Left lung (tissue), 10 donors: ENCODE results near the gene CRYBG2. TPM values are rescaled to one million over a fixed set of nuclear protein-coding genes. Genes with fewer than 3 reads are reported as not detected.
A peak's percentile ranks its signal among the peaks of the same experiment; 100 is the strongest.
"Not testable (repeated sequence)": the region's sequence is repeated elsewhere in the genome, so short reads cannot be mapped to it uniquely, and the experiment has no call there.

ENCODE experiments used
- ATAC-seq: fragments of 200-7000 bp; cut with Tn5 transposase; one replicate; pipeline ENCODE4 v1.9.1; 2020; ENCODE audit warnings: moderate library complexity
- DNase-seq, 4 donors: peaks; one replicate each; pipeline ENCODE4 v3.0.0-alpha.2; 2013 to 2020
- H3K27ac ChIP-seq, 2 donors: fragments of 200-600 bp; sonication (generic) in 1 of 2; one replicate each; pipeline versions ENCODE4 v1.5.0 to v1.8.0; 2020 to 2021
- H3K27me3 ChIP-seq, 2 donors: fragments of 200-600 bp; sonication (generic) in 1 of 2; one replicate each; pipeline versions ENCODE4 v1.5.0 to v1.8.0; 2020 to 2021
- H3K36me3 ChIP-seq, 2 donors: fragments of 200-600 bp; sonication (generic) in 1 of 2; one replicate each; pipeline versions ENCODE4 v1.5.0 to v1.8.0; 2020 to 2021
- H3K4me1 ChIP-seq, 2 donors: fragments of 200-600 bp; one replicate each; pipeline ENCODE4 v1.8.0; 2021
- H3K4me3 ChIP-seq, 2 donors: fragments of 200-600 bp; sonication (generic) in 1 of 2; one replicate each; pipeline versions ENCODE4 v1.5.0 to v1.8.0; 2020 to 2021; ENCODE audit warnings: mild to moderate bottlenecking in 1 of 2
- H3K9me3 ChIP-seq, 2 donors: fragments of 200-600 bp; sonication (generic) in 1 of 2; one replicate each; pipeline versions ENCODE4 v1.5.0 to v1.8.0; 2020 to 2021
- CTCF ChIP-seq, 2 donors: fragments of 200-600 bp; sonication (generic) in 1 of 2; IDR thresholded peaks; one replicate each; pipeline versions ENCODE4 v1.5.0 to v1.8.0; 2021; ENCODE audit warnings: antibody characterized with exemption in 2 of 2
- intact Hi-C, 2 donors: fragments of 100-400 bp; cut with DNase I; formaldehyde crosslinking; loops; one replicate each; pipeline versions ENCODE4 v1.11.2 to v1.14.2; 2022
- polyA plus RNA-seq, 6 donors: library from polyadenylated mRNA; unstranded; fragments of 120-200 nt; gene quantifications; one replicate each; pipeline ENCODE4 v1.2.1, GENCODE V29; 2013; ENCODE audit not compliant: insufficient read length in 6 of 6
- total RNA-seq, 2 donors: library from RNA; stranded (reverse); fragmentation: NEBNext Ultra II Directional; extraction: Animal tissue kit (Norgen Biotek cat#: 25700); gene quantifications; one replicate each; pipeline ENCODE4 v1.2.1, GENCODE V29; 2021
- donor health status: DM: no; HTN: yes; CAD: no.
- donor health status: DM: no; HTN: no; CAD: no.

Gene CRYBG2
- total and polyA plus RNA-seq, 8 donors, result 0.94 to 7.6 (median 1.7) TPM

DNA sequence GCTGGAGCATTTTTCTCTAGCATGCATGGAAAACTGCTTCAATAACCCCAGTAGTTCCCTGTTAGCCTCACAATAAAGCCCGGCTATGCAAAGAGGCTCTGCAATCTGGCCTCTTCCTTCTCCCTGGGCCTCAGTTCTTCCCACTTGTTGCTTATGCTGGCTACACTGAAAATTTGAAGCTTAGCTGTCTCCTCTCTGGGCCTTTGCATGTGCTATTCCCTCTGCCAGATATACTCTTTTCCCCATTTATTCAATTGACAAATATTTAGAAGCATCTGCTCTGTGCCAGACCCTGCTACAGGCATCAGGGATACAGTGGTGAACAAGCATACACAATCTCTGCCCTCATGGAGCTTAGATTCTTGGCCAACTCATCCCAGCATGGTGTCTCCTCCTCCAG is 15.3 kb downstream of the CRYBG2 start:
- Histone ChIP-seq H3K4me3 (no peak overlapping the region), H3K9me3 (no peaks in the 10 kb centered on the region), H3K4me1 (peaks cover 11 to 23% of the 10 kb centered on the region in 2 donors), H3K27ac (no peak overlapping the region), H3K27me3 (peaks cover 10 to 40% of the 10 kb centered on the region in 2 donors), H3K36me3 (no peaks in the 10 kb centered on the region)
- intact Hi-C loops, result no loop called here
- no peak for TF ChIP-seq CTCF (IDR thresholded peaks at IDR 0.05)
- DNase-seq (no peak), ATAC-seq (no peak)

DNA sequence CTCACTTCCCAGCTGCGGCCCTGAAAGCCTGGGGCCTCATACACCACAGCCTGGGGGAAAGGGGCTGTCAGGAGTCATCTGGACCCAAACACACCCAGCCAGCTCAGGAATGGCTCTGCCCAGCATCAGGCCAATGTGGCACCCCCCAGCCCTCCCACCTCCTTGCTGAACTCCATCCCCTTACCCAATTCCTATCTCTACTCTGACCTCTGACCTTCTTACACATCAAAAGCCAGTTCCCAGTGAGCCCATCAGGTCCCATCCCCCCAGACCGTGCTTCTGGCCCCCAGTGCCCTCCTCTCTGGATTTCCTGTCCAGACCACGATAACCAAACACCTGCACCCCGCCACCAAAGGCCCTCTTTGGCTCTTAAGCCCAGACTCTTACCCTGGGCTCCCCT is 16.3 kb downstream of the CRYBG2 start:
- H3K36me3 ChIP-seq, result no peaks in the 10 kb centered on the region
- intact Hi-C loops, result no loop called here
- H3K27me3 ChIP-seq, result peaks cover 10 to 44% of the 10 kb centered on the region in 2 donors
- H3K9me3 ChIP-seq, result no peaks in the 10 kb centered on the region
- no peak for ATAC-seq
- H3K4me1 ChIP-seq, result peaks cover 11 to 26% of the 10 kb centered on the region in 2 donors
- DNase-seq, result no peak
- H3K27ac ChIP-seq, result no peak overlapping the region
- TF ChIP-seq CTCF (IDR thresholded peaks at IDR 0.05), result no peak
- H3K4me3 ChIP-seq, result no peak overlapping the region

GRCh38 chr1:26337206-26337535 is 16.8 kb downstream of the CRYBG2 start:
- DNase-seq (no peak), ATAC-seq (no peak)
- TF ChIP-seq CTCF (IDR thresholded peaks at IDR 0.05), result no peak
- Histone ChIP-seq H3K27ac (no peak overlapping the region), H3K4me1 (peaks cover 11 to 26% of the 10 kb centered on the region in 2 donors), H3K36me3 (no peaks in the 10 kb centered on the region), H3K9me3 (no peaks in the 10 kb centered on the region), H3K27me3 (peaks cover 10 to 48% of the 10 kb centered on the region in 2 donors), H3K4me3 (no peak overlapping the region)
- intact Hi-C loops, result no loop called here

DNA sequence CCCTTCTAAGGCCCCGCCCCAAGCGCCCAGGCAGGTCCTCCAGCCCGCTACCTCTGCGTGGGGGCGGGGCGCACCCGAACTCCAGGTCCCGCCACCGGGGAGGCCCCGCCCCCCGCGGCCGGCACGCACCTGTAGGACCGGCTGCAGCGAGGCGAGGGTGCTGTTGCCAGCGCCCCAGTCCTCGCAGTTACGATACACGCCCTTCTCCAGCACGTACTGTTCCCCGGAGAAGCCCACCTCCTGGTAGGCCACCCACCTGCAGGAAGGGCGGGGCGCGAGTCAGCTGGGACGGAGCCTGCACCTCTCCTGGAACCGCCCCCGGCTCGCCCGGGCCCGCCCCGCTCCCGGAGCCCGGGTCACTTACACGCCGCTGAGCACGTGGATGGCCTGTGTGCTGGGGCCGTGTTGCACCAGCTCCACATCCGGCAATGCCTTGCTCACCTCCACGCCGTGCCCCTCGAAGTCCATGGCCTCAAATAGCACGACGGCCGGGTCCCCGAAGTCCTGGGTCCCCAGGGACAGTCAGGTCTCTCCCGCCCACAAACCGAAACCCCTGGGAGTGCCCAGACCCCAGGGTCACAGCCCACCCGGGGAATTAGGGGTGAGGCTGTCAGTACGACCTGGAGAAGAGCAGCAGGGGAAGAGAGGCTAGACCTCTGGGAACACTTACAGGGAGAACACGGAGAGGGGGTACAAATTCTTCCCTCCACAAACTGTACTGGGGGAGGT is 17.3 kb downstream of the CRYBG2 start:
- intact Hi-C loops, result no loop called here
- peaks cover 11 to 26% of the 10 kb centered on the region in 2 donors for H3K4me1 ChIP-seq
- H3K36me3 ChIP-seq, result no peaks in the 10 kb centered on the region
- ATAC-seq (peak; percentile 99), DNase-seq (peak; percentile 49 to 98 (median 84))
- H3K27ac ChIP-seq, result peak overlapping the region in 1 of 2 donors; percentile 8
- TF ChIP-seq CTCF (IDR thresholded peaks at IDR 0.05), result no peak
- H3K4me3 ChIP-seq, result peak overlapping the region; percentile 38 to 57
- no peaks in the 10 kb centered on the region for H3K9me3 ChIP-seq
- peaks cover 10 to 48% of the 10 kb centered on the region in 2 donors for H3K27me3 ChIP-seq

DNA sequence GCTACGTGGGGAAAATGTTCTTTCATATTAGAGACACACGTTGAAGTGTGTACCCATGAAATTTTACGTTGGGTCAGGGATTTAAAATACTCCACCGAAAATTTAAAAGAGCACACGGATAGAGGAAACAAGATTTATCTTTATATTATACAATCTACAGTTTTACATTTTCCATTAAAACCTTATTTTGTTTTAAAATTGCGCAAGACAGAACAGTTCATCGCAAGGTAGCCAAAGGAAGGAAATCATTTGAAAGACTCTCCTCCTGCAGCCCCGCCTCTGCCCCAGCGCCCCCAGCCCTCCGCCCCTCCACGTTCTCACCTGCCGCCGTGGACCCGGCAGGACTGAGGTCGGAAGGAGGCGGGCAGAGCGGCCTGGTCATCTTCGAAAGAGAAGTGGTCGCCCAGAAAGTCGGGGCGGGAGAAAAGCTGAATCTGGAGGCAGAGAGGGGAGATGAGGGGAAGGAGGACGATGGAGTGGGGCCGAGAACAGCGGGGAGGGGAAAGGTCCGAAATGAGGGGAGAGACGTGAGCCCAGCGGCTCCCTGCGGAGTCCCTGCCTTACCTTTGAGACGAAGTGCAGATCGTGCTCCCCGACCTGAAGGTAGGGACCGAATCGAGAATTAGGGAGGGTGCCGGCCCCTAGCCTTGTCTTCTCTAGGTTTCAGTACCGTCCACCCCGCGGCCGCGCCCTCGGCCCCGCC is 18.0 kb downstream of the CRYBG2 start:
- Histone ChIP-seq H3K4me3 (peak overlapping the region; percentile 38 to 57), H3K9me3 (no peaks in the 10 kb centered on the region), H3K36me3 (no peaks in the 10 kb centered on the region), H3K27ac (peak overlapping the region in 1 of 2 donors; percentile 8), H3K4me1 (peaks cover 11 to 26% of the 10 kb centered on the region in 2 donors), H3K27me3 (peaks cover 10 to 49% of the 10 kb centered on the region in 2 donors)
- ATAC-seq (peak; percentile 29), DNase-seq (peak in 1 of 4 donors; percentile 79)
- intact Hi-C loops, result no loop called here
- TF ChIP-seq CTCF (IDR thresholded peaks at IDR 0.05), result no peak

DNA sequence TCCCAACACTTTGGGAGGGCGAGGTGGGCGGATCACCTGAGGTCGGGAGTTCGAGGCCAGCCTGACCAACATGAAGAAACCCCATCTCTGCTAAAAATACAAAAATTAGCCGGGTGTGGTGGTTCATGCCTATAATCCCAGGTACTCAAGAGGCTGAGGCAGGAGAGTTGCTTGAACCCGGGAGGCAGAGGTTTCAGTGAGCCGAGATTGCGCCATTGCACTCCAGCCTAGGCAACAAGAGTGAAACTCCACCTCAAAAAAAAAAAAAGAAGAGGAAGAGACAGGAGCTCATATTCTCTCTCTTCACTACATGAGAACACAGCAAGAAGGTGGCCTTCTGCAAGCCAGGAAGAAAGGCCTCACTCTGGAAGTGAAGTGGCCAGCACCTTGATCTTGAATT is 20.6 kb downstream of the CRYBG2 start:
- DNase-seq, H3K4me3 ChIP-seq, H3K36me3 ChIP-seq, intact Hi-C loops, H3K27ac ChIP-seq, ATAC-seq, H3K9me3 ChIP-seq: not testable (repeated sequence)
- peaks cover 11 to 26% of the 10 kb centered on the region in 2 donors for H3K4me1 ChIP-seq
- H3K27me3 ChIP-seq, result peaks cover 10 to 55% of the 10 kb centered on the region in 2 donors
